GOT3 (cell line): ENCODE data around the gene GRPR.

Source experiments
- DNase-seq: peaks from one replicate; lab custom pipeline; 2025; ENCODE audit warnings: mixed read lengths; lab: John Stamatoyannopoulos, UW

Gene GRPR

GRCh38 chrX:16123222-16123786 is at the start of gene GRPR:
Gene GRPR (plus strand): TSS chrX:16123565. CDS start chrX:16123954, 389 bp downstream.
- DNase-seq = peak; percentile 73

DNA sequence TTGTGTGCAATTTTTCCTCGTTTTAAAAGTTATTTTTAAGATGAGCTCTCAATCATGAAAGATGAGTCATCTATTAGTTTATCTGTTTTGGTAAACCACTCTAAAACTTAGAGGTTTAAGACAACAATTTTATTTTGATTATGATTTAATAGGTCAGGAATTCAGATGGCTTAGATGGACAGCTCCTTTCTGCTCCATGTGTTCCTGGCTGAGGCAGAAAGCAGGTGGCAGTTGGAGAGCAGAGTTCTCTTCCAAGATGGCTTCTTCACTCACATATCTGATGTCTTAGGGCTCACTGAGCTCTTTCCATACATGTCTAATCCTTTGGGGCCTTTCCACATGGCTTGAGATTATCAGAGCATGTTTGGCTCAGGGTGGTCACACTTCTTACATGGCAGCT is 48.3 kb upstream of the GRPR start:
- DNase-seq = no peak

DNA sequence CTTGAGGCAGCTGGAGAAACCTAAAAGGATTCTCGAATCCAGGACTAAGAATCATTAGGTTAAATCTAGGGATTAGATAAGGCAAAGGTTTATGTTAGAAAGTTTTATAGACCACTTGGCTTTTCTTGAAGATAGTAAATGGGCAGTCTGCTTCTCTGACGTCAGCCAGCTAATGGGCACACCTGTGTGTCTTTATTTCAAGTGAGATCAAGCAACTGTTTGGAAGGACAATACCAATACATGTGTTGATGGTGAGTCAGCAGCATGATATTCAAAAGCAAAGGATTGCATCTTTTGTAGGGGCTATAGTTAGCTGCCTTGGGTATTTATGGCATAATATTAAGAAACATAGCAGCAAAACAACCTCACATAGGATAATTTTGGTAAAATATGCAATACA is 46.5 kb upstream of the GRPR start:
- no peak for DNase-seq

GRCh38 chrX:16077811-16078210 is 45.6 kb upstream of the GRPR start:
- no peak for DNase-seq

DNA sequence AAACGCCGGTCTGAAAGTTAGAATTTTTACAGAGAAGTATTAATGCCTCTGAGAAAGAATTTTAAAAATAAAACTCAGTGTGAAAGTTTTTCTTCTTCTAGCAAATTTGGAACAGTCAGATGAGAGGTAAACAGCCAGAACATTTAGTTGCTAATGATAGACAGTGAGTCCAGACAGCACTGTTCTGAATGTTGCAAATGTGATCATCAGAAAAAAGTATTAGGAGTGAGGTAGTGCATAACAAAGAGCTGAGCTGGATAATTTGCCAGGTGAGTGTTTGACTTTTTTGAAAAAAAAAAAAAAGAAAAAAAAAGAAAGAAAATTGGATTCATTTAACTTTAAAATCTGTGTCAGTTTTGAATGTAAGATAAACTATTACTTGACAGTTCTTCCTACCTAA is 42.0 kb upstream of the GRPR start:
- no peak for DNase-seq

DNA sequence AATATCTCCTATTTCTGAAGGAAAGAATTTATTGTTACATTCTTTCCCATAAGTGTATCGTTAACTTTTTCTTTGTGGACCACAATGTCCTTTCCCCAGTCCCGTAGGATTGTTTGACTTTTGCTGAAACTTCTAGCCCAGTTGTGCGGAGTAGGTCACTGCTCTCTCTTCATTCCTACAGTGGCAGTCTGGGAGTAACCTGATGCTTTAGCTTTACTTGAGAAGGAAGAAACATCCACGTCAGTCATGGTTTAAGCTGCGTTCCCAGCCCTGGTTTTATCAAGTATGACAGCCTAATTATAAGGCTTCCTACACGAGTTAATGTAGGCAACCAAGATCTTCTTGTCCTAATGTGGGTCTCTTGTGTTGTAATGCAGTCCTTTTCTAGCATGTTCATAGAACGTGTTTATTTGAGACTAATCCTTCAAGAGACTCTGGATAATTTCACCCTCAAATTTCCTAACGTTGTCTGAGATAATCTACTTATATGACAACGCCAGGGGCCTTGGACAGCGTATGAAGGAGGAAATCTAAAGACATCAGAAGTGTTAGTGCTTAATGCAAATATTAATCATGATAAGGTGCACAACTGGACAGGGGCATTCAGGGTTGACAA is 40.8 kb upstream of the GRPR start:
- DNase-seq = no peak

- no peak for DNase-seq
Measured at GRCh38 chrX:16087076-16087475, 36.3 kb upstream of the GRPR start.

GRCh38 chrX:16089086-16089485 is 34.3 kb upstream of the GRPR start:
- DNase-seq = no peak

GRCh38 chrX:16096141-16096540 is 27.2 kb upstream of the GRPR start:
- no peak for DNase-seq

- DNase-seq = no peak
Measured at GRCh38 chrX:16100673-16101072, 22.7 kb upstream of the GRPR start.

GRCh38 chrX:16101581-16101980 is 21.8 kb upstream of the GRPR start:
- DNase-seq = no peak

GRCh38 chrX:16103625-16104024 is 19.7 kb upstream of the GRPR start:
- DNase-seq = no peak

GRCh38 chrX:16112428-16112827 is 10.9 kb upstream of the GRPR start:
- no peak for DNase-seq

DNA sequence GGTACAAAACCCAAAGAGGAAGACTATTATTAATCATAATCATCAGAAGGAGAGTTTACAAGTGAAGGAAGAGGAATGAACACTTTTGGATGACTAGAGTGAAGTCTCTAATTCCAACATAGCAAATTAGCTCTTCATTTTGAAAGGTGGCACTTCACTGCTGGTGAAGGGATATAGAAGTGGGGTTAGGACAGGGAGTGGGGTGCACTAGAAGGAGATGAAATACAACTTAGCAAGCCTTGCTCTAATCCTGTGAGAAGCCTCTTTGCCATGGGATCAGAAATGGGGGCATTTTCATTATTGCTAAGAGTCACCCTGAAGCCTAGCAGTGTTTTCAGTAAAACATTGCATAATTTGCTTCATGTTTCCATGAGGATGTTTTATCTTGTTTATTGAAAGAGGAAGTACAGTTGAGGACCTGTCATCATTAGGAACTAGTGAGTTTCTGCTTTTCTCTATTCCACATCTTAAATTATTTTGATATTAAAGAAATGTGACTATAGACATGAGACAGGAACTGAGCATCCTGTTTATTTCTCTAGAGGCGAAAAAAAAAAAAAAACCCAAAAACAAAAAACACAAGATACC is 9.3 kb upstream of the GRPR start:
- no peak for DNase-seq

- peak; percentile 20 for DNase-seq
Measured at GRCh38 chrX:16114611-16115010, 8.8 kb upstream of the GRPR start.

DNA sequence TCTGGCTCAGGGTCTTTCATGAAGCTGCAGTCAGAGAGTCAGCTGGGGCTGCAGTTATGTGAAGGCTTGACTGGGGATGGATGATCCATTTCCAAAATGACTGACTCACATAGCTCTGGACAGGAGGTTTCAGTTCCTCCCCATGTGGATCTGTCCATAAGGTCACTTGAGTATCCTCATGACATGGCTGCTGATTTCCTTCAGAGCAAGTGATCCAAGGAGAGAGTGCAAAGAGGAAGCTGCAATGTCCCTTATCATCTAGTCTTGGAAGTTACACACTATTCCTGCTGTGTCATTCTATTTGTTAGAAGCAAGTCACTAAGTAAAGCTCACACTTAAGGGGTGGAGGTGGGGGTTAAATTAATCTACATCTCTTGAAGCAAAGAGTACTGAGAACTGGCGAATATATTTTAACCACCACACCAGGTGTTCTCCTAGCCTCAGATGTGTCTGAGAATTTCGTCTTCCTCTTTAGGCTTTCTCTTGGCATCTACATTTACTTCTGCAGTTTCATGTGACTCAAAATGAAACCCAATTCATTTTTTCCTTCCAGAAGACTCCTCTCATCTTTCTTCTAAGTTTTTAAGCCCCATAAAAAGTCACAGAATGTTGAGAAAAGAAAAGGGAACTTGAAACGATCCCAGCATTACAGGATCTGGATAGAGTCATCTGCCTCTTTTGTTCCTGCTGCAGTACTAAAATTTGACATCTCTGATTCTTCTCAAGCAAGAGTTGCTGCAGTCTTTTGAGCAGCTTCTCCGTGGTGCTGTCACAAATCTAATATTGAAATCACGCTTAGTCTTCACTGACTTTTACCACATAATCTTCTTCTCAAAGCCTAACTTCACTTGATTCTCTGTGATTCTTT is 3.8 kb upstream of the GRPR start:
- DNase-seq = no peak

DNA sequence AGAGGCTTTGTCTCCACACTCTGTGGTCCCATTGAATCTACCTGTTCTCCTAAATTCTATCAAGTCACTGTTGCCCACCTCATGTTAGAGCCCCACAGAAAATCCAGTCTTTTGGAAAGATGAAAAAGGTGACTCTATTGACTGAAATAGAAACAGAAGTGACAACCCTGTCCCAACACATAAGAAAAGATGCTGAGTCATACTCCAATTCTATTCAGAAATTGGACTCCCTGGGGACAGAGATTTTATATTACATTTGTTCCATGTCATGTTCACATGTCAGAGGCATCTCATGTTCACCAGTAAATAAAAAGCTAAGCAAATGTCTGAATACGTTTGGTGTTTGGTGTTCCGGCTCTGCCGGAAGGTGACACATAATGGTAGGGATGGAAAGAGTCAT is 2.9 kb upstream of the GRPR start:
- DNase-seq = no peak

- DNase-seq = no peak
Measured at GRCh38 chrX:16124201-16124600, 836 bp downstream of the GRPR start.

DNA sequence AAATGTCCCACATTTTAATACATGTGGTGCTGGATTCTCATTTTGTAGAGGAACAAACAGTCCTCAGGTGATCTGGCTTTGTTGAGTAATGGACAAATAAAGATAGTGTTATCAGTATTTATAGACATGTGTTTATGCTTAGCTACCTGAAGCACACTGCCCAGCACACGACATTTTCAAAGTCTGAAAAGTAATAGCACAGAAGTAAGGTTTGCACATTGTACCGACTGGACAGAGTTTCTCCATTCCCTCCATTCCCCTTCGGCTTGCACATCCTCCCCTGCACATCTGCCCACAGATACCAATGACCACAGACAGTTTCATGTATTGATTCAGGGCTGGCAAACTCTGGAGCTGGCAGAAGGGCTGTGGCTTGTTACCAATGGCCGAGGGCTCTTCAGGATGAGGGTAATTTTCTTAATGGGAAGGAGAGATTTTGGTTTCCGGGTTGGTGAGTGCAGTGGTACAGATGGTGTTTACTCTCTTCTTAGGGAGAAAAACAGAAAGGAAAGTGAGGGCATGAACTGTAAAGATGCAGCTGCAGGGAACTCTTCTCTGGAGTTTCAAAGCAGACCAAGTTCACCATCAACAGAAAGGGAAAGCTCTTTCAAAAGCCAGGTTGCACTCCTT is 2.3 kb downstream of the GRPR start:
- DNase-seq = no peak

- DNase-seq = no peak
Measured at GRCh38 chrX:16130707-16131106, 7.3 kb downstream of the GRPR start.

DNA sequence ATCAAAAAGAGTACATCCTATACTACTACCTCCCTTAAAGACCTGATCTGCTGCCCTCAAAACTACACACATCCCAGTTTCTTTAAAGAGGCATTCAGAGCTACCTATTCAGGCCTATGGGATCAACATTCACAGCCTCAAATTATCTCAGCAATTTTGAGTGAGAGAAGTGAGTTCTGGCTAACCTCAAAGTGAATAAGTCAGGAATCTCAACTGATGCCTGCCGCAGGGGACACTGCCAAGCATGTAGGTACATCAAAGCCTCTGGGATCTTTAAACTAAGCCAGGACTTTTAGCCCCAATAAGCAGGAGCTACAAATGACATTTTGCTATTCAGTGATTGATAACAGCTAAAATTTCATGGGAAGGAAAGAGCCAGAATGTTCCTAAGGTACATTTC is 11.6 kb downstream of the GRPR start:
- no peak for DNase-seq

DNA sequence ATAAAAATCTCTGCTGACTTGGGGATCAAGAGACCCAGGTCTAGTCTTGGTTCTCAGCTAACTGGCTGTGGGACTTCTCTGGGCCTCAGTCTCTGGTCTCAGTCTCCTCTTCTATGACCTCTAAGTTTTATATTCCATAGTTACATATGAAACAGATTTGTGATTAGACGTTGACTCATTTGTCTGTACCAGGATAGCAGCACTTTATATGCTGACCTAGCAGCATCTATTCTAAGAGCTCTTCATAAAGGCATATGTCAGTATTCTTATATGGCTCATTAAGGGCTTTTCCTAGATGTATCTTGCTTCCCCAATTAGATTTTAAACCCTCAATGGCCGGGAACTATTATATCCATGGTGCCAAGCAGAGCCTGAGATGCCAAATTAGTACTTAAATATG is 12.7 kb downstream of the GRPR start:
- DNase-seq = no peak
